8988T (cell line): ENCODE measurements around the gene MSN.
"Not testable (repeated sequence)": the region's sequence is repeated elsewhere in the genome, so short reads cannot be mapped to it uniquely, and the experiment has no call there.

Experiments
- DNase-seq: peaks from one replicate; pipeline ENCODE4 v3.0.0; 2011

MSN gene

GRCh38 chrX:65720381-65720964 is 53.0 kb downstream of the MSN start:
- DNase-seq = no peak

GRCh38 chrX:65723706-65724105 is 56.3 kb downstream of the MSN start:
- DNase-seq = no peak

- no peak for DNase-seq
Measured at GRCh38 chrX:65726715-65727114, 59.3 kb downstream of the MSN start.

GRCh38 chrX:65731684-65732289 is 64.3 kb downstream of the MSN start:
- DNase-seq = no peak

GRCh38 chrX:65740909-65741308 is 73.5 kb downstream of the MSN start:
- no peak for DNase-seq

GRCh38 chrX:65741823-65742222 is 74.4 kb downstream of the MSN start:
- no peak for DNase-seq

GRCh38 chrX:65744965-65745364 is 77.5 kb downstream of the MSN start:
- no peak for DNase-seq

GRCh38 chrX:65745427-65745826 is 78.0 kb downstream of the MSN start:
- no peak for DNase-seq

- no peak for DNase-seq
Measured at GRCh38 chrX:65745992-65746391, 78.5 kb downstream of the MSN start.

GRCh38 chrX:65750674-65751469 is 83.4 kb downstream of the MSN start:
- no peak for DNase-seq

- no peak for DNase-seq
Measured at GRCh38 chrX:65751519-65751918, 84.1 kb downstream of the MSN start.

- no peak for DNase-seq
Measured at GRCh38 chrX:65752294-65752693, 84.8 kb downstream of the MSN start.

GRCh38 chrX:65755786-65756185 is 88.3 kb downstream of the MSN start:
- no peak for DNase-seq

- no peak for DNase-seq
Measured at GRCh38 chrX:65757943-65758342, 90.5 kb downstream of the MSN start.

- no peak for DNase-seq
Measured at GRCh38 chrX:65758505-65758904, 91.1 kb downstream of the MSN start.

- not testable (repeated sequence) for DNase-seq
Measured at GRCh38 chrX:65759525-65759924, 92.1 kb downstream of the MSN start.

GRCh38 chrX:65769564-65770292 is 102.3 kb downstream of the MSN start:
- no peak for DNase-seq

GRCh38 chrX:65772842-65773241 is 105.4 kb downstream of the MSN start:
- no peak for DNase-seq

- DNase-seq = no peak
Measured at GRCh38 chrX:65781845-65782244, 114.4 kb downstream of the MSN start.

- no peak for DNase-seq
Measured at GRCh38 chrX:65783746-65784145, 116.3 kb downstream of the MSN start.
